H9 (cell line): ENCODE measurements around the gene CD4. TPM values are rescaled to one million over a fixed set of nuclear protein-coding genes. Genes with fewer than 3 reads are reported as not detected.

Experiments
- DNase-seq: peaks from one replicate; pipeline ENCODE4 v3.0.0-alpha.2; 2017
- H2AFZ ChIP-seq: one replicate; pipeline ENCODE4 v1.6.1; 2013; ENCODE audit warnings: mild to moderate bottlenecking, low read length, control low read depth, moderate library complexity
- H2AK5ac ChIP-seq: 2 replicates; pipeline ENCODE4 v1.6.1; 2013; ENCODE audit warnings: low read length, control low read depth, mixed read lengths; ENCODE audit not compliant: insufficient read length
- H2BK120ac ChIP-seq: one replicate; pipeline ENCODE4 v1.6.1; 2013; ENCODE audit warnings: low read depth, mild to moderate bottlenecking, low read length, control low read depth, inconsistent platforms; ENCODE audit not compliant: poor library complexity, severe bottlenecking
- H2BK12ac ChIP-seq: 2 replicates; pipeline ENCODE4 v1.6.1; 2013; ENCODE audit warnings: low read length, control low read depth, mixed read lengths, low read depth; ENCODE audit not compliant: insufficient read length
- H2BK15ac ChIP-seq: 2 replicates; pipeline ENCODE4 v1.6.1; 2013; ENCODE audit warnings: low read depth, low read length, control low read depth
- H2BK20ac ChIP-seq: one replicate; pipeline ENCODE4 v1.6.1; 2013; ENCODE audit warnings: low read depth, mild to moderate bottlenecking, low read length, control low read depth, inconsistent platforms; ENCODE audit not compliant: poor library complexity, severe bottlenecking
- H2BK5ac ChIP-seq: 2 replicates; pipeline ENCODE4 v1.6.1; 2013; ENCODE audit warnings: low read length, control low read depth, mixed read lengths; ENCODE audit not compliant: insufficient read length
- H3K14ac ChIP-seq: 2 replicates; pipeline ENCODE4 v1.6.1; 2013; ENCODE audit warnings: low read length, control low read depth; ENCODE audit not compliant: insufficient read depth
- H3K18ac ChIP-seq: 2 replicates; pipeline ENCODE4 v1.6.1; 2013; ENCODE audit warnings: low read depth, mild to moderate bottlenecking, mixed read lengths, low read length, control low read depth; ENCODE audit not compliant: insufficient read length
- H3K23ac ChIP-seq: 2 replicates; pipeline ENCODE4 v1.6.1; 2013; ENCODE audit warnings: low read length, control low read depth, mixed read lengths, low read depth; ENCODE audit not compliant: insufficient read length
- H3K23me2 ChIP-seq: 2 replicates; pipeline ENCODE4 v1.6.1; 2013; ENCODE audit warnings: low read depth, mild to moderate bottlenecking, mixed read lengths, low read length, control low read depth; ENCODE audit not compliant: insufficient read length, poor library complexity, severe bottlenecking
- H3K27ac ChIP-seq: 2 replicates; pipeline ENCODE4 v1.5.1; 2013; ENCODE audit warnings: low read length, control low read depth, mixed read lengths, low read depth; ENCODE audit not compliant: insufficient read length
- H3K27me3 ChIP-seq: 2 replicates; pipeline ENCODE4 v1.6.1; 2013; ENCODE audit warnings: low read length, control low read depth, inconsistent platforms; ENCODE audit not compliant: insufficient read depth
- H3K4ac ChIP-seq: 2 replicates; pipeline ENCODE4 v1.6.1; 2013; ENCODE audit warnings: low read depth, mild to moderate bottlenecking, control low read depth, inconsistent platforms, low read length, moderate library complexity
- H3K4me1 ChIP-seq: 2 replicates; pipeline ENCODE4 v1.6.1; 2013; ENCODE audit warnings: low read length, control low read depth, inconsistent platforms; ENCODE audit not compliant: insufficient read depth
- H3K4me2 ChIP-seq: 2 replicates; pipeline ENCODE4 v1.6.1; 2013; ENCODE audit warnings: low read length, control low read depth, mixed read lengths; ENCODE audit not compliant: insufficient read length, insufficient read depth
- H3K56ac ChIP-seq: 2 replicates; pipeline ENCODE4 v1.6.1; 2013; ENCODE audit warnings: low read depth, mild to moderate bottlenecking, mixed read lengths, low read length, control low read depth; ENCODE audit not compliant: insufficient read length
- H3K79me1 ChIP-seq: 2 replicates; pipeline ENCODE4 v1.6.1; 2013; ENCODE audit warnings: low read depth, mild to moderate bottlenecking, moderate library complexity, low read length, control low read depth, inconsistent platforms; ENCODE audit not compliant: insufficient read depth, poor library complexity, severe bottlenecking
- H3K79me2 ChIP-seq: 2 replicates; pipeline ENCODE4 v1.6.1; 2013; ENCODE audit warnings: low read length, control low read depth, inconsistent platforms; ENCODE audit not compliant: insufficient read depth
- H3K9ac ChIP-seq: 2 replicates; pipeline ENCODE4 v1.6.1; 2013; ENCODE audit warnings: low read length, control low read depth, mixed read lengths; ENCODE audit not compliant: insufficient read length; ENCODE audit errors: extremely low read depth
- H3K9me3 ChIP-seq: one replicate; pipeline ENCODE4 v1.6.1; 2013; ENCODE audit warnings: low read depth, low read length, inconsistent platforms; ENCODE audit not compliant: control insufficient read depth
- H3T11ph ChIP-seq: one replicate; pipeline ENCODE4 v1.6.1; 2013; ENCODE audit warnings: mild to moderate bottlenecking, low read length, control low read depth, inconsistent platforms
- H4K20me1 ChIP-seq: one replicate; pipeline ENCODE4 v1.6.1; 2013; ENCODE audit not compliant: control insufficient read depth, insufficient read length, insufficient read depth
- H4K5ac ChIP-seq: 2 replicates; pipeline ENCODE4 v1.6.1; 2013; ENCODE audit warnings: low read depth, mild to moderate bottlenecking, mixed read lengths, low read length, control low read depth; ENCODE audit not compliant: insufficient read length
- H4K8ac ChIP-seq: replicated peaks from 2 replicates; pipeline ENCODE4 v1.6.1; 2013; ENCODE audit warnings: low read length, control low read depth, mixed read lengths, low read depth; ENCODE audit not compliant: insufficient read length
- H4K91ac ChIP-seq: 2 replicates; pipeline ENCODE4 v1.6.1; 2013; ENCODE audit warnings: low read depth, mild to moderate bottlenecking, moderate library complexity, mixed read lengths, low read length, control low read depth; ENCODE audit not compliant: insufficient read length
- H3K27ac Mint-ChIP-seq, 3 experiments: 2 replicates in 2 of 3; 3 replicates in 1 of 3; pipeline ENCODE4 v1.8.0; 2020 to 2021; ENCODE audit warnings: mixed read lengths in 3 of 3, mild to moderate bottlenecking in 1 of 3, moderate library complexity in 1 of 3
- H3K27me3 Mint-ChIP-seq: 2 replicates; pipeline ENCODE4 v1.8.0; 2021; ENCODE audit warnings: low read depth, mild to moderate bottlenecking, moderate library complexity, mixed read lengths
- H3K36me3 Mint-ChIP-seq, 3 experiments: 2 replicates in 2 of 3; 3 replicates in 1 of 3; pipeline ENCODE4 v1.8.0; 2020 to 2021; ENCODE audit warnings: low read depth in 3 of 3, mixed read lengths in 3 of 3; ENCODE audit not compliant: insufficient read depth in 1 of 3
- H3K4me1 Mint-ChIP-seq, 2 experiments: 2 replicates each; pipeline ENCODE4 v1.8.0; 2020; ENCODE audit warnings: mixed read lengths in 2 of 2
- H3K4me3 Mint-ChIP-seq, 2 experiments: 2 replicates in 1 of 2; 3 replicates in 1 of 2; pipeline ENCODE4 v1.8.0; 2020 to 2021; ENCODE audit warnings: mild to moderate bottlenecking in 2 of 2, mixed read lengths in 2 of 2, moderate library complexity in 1 of 2
- H3K9me3 Mint-ChIP-seq, 2 experiments: 2 replicates in 1 of 2; 3 replicates in 1 of 2; pipeline ENCODE4 v1.8.0; 2020; ENCODE audit warnings: mild to moderate bottlenecking in 2 of 2, mixed read lengths in 2 of 2, moderate library complexity in 1 of 2
- WGBS: extraction: QIAGEN DNeasy Blood & Tissue Kit; methylation state at CpG from one replicate; pipeline ENCODE4 v1.1.7; 2013; ENCODE audit warnings: missing lambda C conversion rate, low lambda C conversion rate, mixed read lengths; ENCODE audit not compliant: insufficient read length; ENCODE audit errors: extremely low coverage; 5-methylcytosine and 5-hydroxymethylcytosine counted together
- total RNA-seq: library from RNA; stranded (reverse); gene quantifications from 2 replicates; pipeline ENCODE4 v1.2.1, GENCODE V29; 2021
- TF ChIP-seq, protein P1 (sequence below): fragments of 200-600 bp; sonication (generic); conservative IDR thresholded peaks from 3 replicates; pipeline ENCODE4 v1.8.0; 2021; ENCODE audit warnings: antibody characterized with exemption, mild to moderate bottlenecking

CD4 gene
- total RNA-seq, 1 experiment from 2014 or later: 1.1 TPM

DNA sequence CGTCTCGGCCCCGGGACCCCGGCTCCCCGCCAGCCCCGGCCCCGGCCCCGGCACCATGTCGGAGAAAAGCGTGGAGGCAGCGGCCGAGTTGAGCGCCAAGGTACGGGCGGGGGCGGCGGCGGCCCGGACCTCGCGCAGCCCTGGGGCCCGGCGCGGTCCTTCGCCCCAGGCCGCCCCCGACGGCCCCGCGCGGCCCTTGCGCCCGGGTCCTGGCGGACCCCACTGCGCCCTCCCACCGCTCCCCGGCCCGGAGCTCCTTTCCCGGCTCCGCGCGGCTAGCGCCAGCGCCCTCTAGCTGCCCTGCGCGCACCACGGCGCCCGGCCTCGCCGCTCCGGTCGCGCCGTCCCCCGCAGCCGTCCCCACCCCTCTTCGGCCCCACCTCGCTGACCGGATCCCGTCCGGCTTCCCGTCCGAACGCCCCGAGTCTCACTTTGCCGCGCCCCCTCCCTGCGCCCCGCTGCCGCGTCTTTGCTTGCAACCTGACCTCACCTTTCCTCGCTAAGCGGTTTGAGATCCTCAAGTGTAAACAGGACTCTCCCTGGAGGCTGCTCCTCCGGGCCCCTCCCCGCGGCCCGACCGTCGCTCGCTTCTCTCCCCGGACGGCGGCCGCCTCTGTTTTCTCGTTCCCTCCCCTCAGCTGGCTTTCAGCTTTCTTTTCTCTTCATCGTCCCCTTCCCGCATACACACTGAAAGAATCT, 22.5 kb upstream of the CD4 start:
- TF ChIP-seq, protein P1, sequence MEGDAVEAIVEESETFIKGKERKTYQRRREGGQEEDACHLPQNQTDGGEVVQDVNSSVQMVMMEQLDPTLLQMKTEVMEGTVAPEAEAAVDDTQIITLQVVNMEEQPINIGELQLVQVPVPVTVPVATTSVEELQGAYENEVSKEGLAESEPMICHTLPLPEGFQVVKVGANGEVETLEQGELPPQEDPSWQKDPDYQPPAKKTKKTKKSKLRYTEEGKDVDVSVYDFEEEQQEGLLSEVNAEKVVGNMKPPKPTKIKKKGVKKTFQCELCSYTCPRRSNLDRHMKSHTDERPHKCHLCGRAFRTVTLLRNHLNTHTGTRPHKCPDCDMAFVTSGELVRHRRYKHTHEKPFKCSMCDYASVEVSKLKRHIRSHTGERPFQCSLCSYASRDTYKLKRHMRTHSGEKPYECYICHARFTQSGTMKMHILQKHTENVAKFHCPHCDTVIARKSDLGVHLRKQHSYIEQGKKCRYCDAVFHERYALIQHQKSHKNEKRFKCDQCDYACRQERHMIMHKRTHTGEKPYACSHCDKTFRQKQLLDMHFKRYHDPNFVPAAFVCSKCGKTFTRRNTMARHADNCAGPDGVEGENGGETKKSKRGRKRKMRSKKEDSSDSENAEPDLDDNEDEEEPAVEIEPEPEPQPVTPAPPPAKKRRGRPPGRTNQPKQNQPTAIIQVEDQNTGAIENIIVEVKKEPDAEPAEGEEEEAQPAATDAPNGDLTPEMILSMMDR: peak; percentile 72
- no peaks in the 10 kb centered on the region for H3K27me3 ChIP-seq
- H3K9me3 Mint-ChIP-seq: no peaks in the 10 kb centered on the region
- peaks cover 52 to 75% of the 10 kb centered on the region in 2 experiments for H3K4me1 Mint-ChIP-seq
- H2BK12ac ChIP-seq: no peak overlapping the region
- H3K4me2 ChIP-seq: peak overlapping the region; percentile 87
- no peak overlapping the region for H3K56ac ChIP-seq
- peak overlapping the region; percentile 3 for H3K18ac ChIP-seq
- peak overlapping the region; percentile 69 to 92 (median 89); a peak in 6 of 7 replicates for H3K27ac Mint-ChIP-seq
- peaks cover 27% of the 10 kb centered on the region for H3K23me2 ChIP-seq
- H2BK20ac ChIP-seq: no peak overlapping the region
- peak overlapping the region; percentile 74 for H3K14ac ChIP-seq
- H3K4ac ChIP-seq: no peak overlapping the region
- no peak overlapping the region for H2BK5ac ChIP-seq
- no peak overlapping the region for H4K91ac ChIP-seq
- H3K23ac ChIP-seq: no peak overlapping the region
- H3K4me3 Mint-ChIP-seq: peak overlapping the region; percentile 82 to 92
- H3T11ph ChIP-seq: no peak overlapping the region
- H3K27me3 Mint-ChIP-seq: peaks cover 5% of the 10 kb centered on the region
- no peak overlapping the region for H2BK120ac ChIP-seq
- no CpG with 5 or more reads among the region's 88 CpGs for WGBS
- peaks cover 23 to 31% (median 26%) of the 10 kb centered on the region in 3 experiments; a peak in 6 of 7 replicates for H3K36me3 Mint-ChIP-seq
- no peaks in the 10 kb centered on the region for H4K20me1 ChIP-seq
- H3K4me1 ChIP-seq: peaks cover 15% of the 10 kb centered on the region
- no peak overlapping the region for H2AK5ac ChIP-seq
- H3K9ac ChIP-seq: peak overlapping the region; percentile 68
- no peak overlapping the region for H3K27ac ChIP-seq
- H3K79me2 ChIP-seq: peaks cover 11% of the 10 kb centered on the region; the same call in 1 of the 2 replicates
- H4K5ac ChIP-seq: no peak overlapping the region
- H2AFZ ChIP-seq: no peak overlapping the region
- no peaks in the 10 kb centered on the region for H3K9me3 ChIP-seq
- H4K8ac ChIP-seq: no peak overlapping the region
- H3K79me1 ChIP-seq: no peaks in the 10 kb centered on the region
- peak; percentile 74 for DNase-seq
- H2BK15ac ChIP-seq: no peak overlapping the region
